ENCODE results near the gene KMO. TPM values are rescaled to one million over a fixed set of nuclear protein-coding genes. Genes with fewer than 3 reads are reported as not detected.

KMO gene
- total and polyA plus RNA-seq, 2 of the 8 experiments (the other 6 are each of a cell fraction or from before 2014, with no cell fraction given) = not detected

DNA sequence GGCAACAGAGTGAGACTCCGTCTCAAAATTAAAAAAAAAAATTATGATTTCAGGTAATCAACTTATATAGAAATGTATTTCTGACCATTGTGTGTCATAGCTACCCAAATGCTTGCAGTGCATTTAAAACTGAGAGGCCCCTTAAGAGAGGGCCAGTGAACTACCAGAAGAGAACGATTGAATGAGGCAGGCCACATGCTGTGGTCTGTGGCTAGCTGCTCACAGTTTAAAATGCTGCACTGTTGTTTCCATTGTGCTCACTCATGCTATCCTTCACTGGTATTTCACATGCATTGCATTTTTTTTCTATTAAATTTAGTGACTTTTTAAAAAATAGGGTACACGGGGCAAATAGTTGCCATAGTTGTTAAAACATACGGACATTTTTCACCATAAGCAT, 82.0 kb downstream of the KMO start (continued):
- TF ChIP-seq HDAC6 (IDR thresholded peaks at IDR 0.05; ENCODE audit: low read depth, low read length) (no peak), JUND (IDR thresholded peaks at IDR 0.05; ENCODE audit: low read length) (no peak), KDM4A (IDR thresholded peaks at IDR 0.05; ENCODE audit: low read depth, low read length, severe bottlenecking) (no peak), CBX8 (IDR thresholded peaks at IDR 0.05; ENCODE audit: borderline replicate concordance, low read depth, low read length) (no peak)
